H1 (cell line): ENCODE results near the gene MALSU1. TPM values are rescaled to one million over a fixed set of nuclear protein-coding genes. Genes with fewer than 3 reads are reported as not detected.

ENCODE experiments used
- MAFK ChIP-seq: IDR thresholded peaks from 2 replicates; pipeline ENCODE4 v1.6.1; 2012; ENCODE audit warnings: low read depth, mild to moderate bottlenecking, improper control_type of control experiment, low read length
- TAF7 ChIP-seq: optimal IDR thresholded peaks from 2 replicates; pipeline ENCODE3; 2011; ENCODE audit warnings: low read depth, mild to moderate bottlenecking, inconsistent platforms, low read length, moderate library complexity, borderline replicate concordance
- polyA plus RNA-seq, 7 experiments: library from polyadenylated mRNA; depleted of rRNA in 3 of 7; stranded (reverse) in 5 of 7; unstranded in 2 of 7; fragments of >200 nt in 5 of 7; fragments of 200-250 nt in 2 of 7; gene quantifications; 1 replicate in 5 of 7; 2 replicates in 1 of 7; 4 replicates in 1 of 7; pipeline versions ENCODE4 v1.2.1 to v1.2.3, GENCODE V29; 2011 to 2013; ENCODE audit warnings: missing spikeins in 2 of 7, mixed read lengths in 2 of 7
- total RNA-seq: library from RNA; stranded (reverse); fragmentation: NEBNext Ultra II Directional; extraction: Animal tissue kit (Norgen Biotek cat#: 25700); gene quantifications from 2 replicates; pipeline ENCODE4 v1.2.1, GENCODE V29; 2021

The MALSU1 gene
- total and polyA plus RNA-seq, 2 of the 8 experiments (the other 6 are each of a cell fraction or from before 2014, with no cell fraction given): 73.5 to 84.0 TPM

GRCh38 chr7:23331132-23331531 lies 32.0 kb downstream of the MALSU1 start (continued):
- TF ChIP-seq TAF7: no peak
- no peak for TF ChIP-seq MAFK
